GM12865 (cell line): ENCODE results near the gene PRPSAP1.
A peak's percentile ranks its signal among the peaks of the same experiment; 100 is the strongest.

Source experiments
- DNase-seq: peaks from one replicate; pipeline ENCODE4 v3.0.0; 2010; ENCODE audit warnings: low read depth
- H3K4me3 ChIP-seq: 2 replicates; pipeline ENCODE4 v1.5.1; 2011; ENCODE audit warnings: mild to moderate bottlenecking, low read depth, low read length, control low read depth
- CTCF ChIP-seq: IDR thresholded peaks from 2 replicates; pipeline ENCODE4 v1.5.1; 2011; ENCODE audit warnings: low read length, control low read depth, low read depth, inconsistent platforms; ENCODE audit not compliant: insufficient read depth; ENCODE audit errors: missing control alignments

The PRPSAP1 gene

GRCh38 chr17:76275382-76276068 lies 78.2 kb downstream of the PRPSAP1 start:
- TF ChIP-seq CTCF: no peak
- H3K4me3 ChIP-seq: peak overlapping the region; percentile 53
- DNase-seq: no peak

- TF ChIP-seq CTCF: no peak
- peak overlapping the region; percentile 53 for H3K4me3 ChIP-seq
- no peak for DNase-seq
Measured at GRCh38 chr17:76274112-76274956, 79.4 kb downstream of the PRPSAP1 start.

- TF ChIP-seq CTCF: no peak
Measured at GRCh38 chr17:76273445-76274111, 80.1 kb downstream of the PRPSAP1 start.

GRCh38 chr17:76272541-76273444 lies 80.9 kb downstream of the PRPSAP1 start:
- no peak for TF ChIP-seq CTCF
- DNase-seq: peak; percentile 68
- H3K4me3 ChIP-seq: peak overlapping the region; percentile 95

More at GRCh38 chr17:76273445-76274111, 80.1 kb downstream of the PRPSAP1 start:
- H3K4me3 ChIP-seq: no peak overlapping the region
- DNase-seq: no peak

GRCh38 chr17:76271669-76272540 lies 81.8 kb downstream of the PRPSAP1 start:
- peak overlapping the region; percentile 95 for H3K4me3 ChIP-seq
- TF ChIP-seq CTCF: peak; percentile 14
- DNase-seq: peak; percentile 98
